ENCODE results near the gene APOL1.

DNA sequence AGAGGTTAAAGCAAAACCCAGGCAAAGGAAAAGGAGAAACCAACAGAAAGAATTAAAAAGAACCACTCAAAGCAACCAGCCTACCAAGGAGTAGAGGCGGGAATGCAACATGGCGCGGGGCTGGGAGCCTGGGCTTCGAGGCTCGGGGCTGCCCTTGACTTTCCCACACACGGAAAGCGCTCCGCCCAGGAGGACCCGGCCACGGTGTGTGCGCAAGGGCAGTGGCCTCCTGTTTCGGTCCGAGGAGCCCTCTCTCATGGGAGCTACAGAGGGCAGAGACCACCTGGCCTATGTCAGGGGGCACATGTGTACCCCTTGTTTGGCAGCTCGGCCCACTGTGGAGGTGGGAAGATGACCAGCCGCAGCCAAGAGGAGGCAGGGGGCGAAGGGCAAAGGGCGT lies 55.9 kb downstream of the APOL1 start:
- TF ChIP-seq, protein P1, sequence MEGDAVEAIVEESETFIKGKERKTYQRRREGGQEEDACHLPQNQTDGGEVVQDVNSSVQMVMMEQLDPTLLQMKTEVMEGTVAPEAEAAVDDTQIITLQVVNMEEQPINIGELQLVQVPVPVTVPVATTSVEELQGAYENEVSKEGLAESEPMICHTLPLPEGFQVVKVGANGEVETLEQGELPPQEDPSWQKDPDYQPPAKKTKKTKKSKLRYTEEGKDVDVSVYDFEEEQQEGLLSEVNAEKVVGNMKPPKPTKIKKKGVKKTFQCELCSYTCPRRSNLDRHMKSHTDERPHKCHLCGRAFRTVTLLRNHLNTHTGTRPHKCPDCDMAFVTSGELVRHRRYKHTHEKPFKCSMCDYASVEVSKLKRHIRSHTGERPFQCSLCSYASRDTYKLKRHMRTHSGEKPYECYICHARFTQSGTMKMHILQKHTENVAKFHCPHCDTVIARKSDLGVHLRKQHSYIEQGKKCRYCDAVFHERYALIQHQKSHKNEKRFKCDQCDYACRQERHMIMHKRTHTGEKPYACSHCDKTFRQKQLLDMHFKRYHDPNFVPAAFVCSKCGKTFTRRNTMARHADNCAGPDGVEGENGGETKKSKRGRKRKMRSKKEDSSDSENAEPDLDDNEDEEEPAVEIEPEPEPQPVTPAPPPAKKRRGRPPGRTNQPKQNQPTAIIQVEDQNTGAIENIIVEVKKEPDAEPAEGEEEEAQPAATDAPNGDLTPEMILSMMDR (conservative IDR thresholded peaks at IDR 0.05), result no peak
- no peak for TF ChIP-seq EZH2 (IDR thresholded peaks at IDR 0.05; ENCODE audit: low read depth)

All from PC-9 (cell line).